Hematopoietic multipotent progenitor cell (in vitro differentiated cells): Measurements from ENCODE around the gene OR2AE1. TPM values are rescaled to one million over a fixed set of nuclear protein-coding genes. Genes with fewer than 3 reads are reported as not detected.

Experiments used
- small RNA-seq: library from RNA; depleted of rRNA; stranded (forward); fragments of <200 nt; gene quantifications from one replicate; pipeline ENCODE3, GENCODE V24; 2012
- total RNA-seq: library from RNA; depleted of rRNA; stranded (reverse); fragments of >200 nt; gene quantifications from one replicate; pipeline ENCODE4 v1.2.3, GENCODE V29; 2012

Gene OR2AE1
- total RNA-seq, 1 donor, result 0.27 TPM

Small RNA genes within 50 kb of the gene (small RNA-seq; reads per million reads assigned to genes)
- gene AC011904.1 (not detected), gene CYP3A52P (not detected)

Other genes starting within 250 kb of the OR2AE1 start
- not detected for gene CYP3A5, start 197.0 kb downstream of the OR2AE1 start, total RNA-seq
- not detected for gene CYP3A7, start 141.8 kb downstream of the OR2AE1 start, total RNA-seq
- gene CYP3A4, start 92.8 kb downstream of the OR2AE1 start, total RNA-seq, result not detected
- not detected for gene CYP3A43, start 49.0 kb downstream of the OR2AE1 start, total RNA-seq
- gene TRIM4, start 42.5 kb upstream of the OR2AE1 start, total RNA-seq, result 24.8 TPM
- gene GJC3, start 52.6 kb upstream of the OR2AE1 start, total RNA-seq, result 0.54 TPM
- gene AZGP1, start 99.0 kb upstream of the OR2AE1 start, total RNA-seq, result not detected
- 35.3 TPM for gene ZKSCAN1, start 138.6 kb upstream of the OR2AE1 start, total RNA-seq
- gene ZSCAN21, start 172.7 kb upstream of the OR2AE1 start, total RNA-seq, result 11.0 TPM
- gene ZNF3, start 204.7 kb upstream of the OR2AE1 start, total RNA-seq, result 25.9 TPM
- 43.9 TPM for gene COPS6, start 211.9 kb upstream of the OR2AE1 start, total RNA-seq
- 217 TPM for gene MCM7, start 224.4 kb upstream of the OR2AE1 start, total RNA-seq
- 24.8 TPM for gene AP4M1, start 224.6 kb upstream of the OR2AE1 start, total RNA-seq
- gene TAF6, start 242.3 kb upstream of the OR2AE1 start, total RNA-seq, result 22.4 TPM
- 11.6 TPM for gene CNPY4, start 242.6 kb upstream of the OR2AE1 start, total RNA-seq
- 3.5 TPM for gene MBLAC1, start 249.9 kb upstream of the OR2AE1 start, total RNA-seq